Breast epithelium (tissue), 3 donors: ENCODE measurements around the gene ARPC2.

Experiments
- POLR2A ChIP-seq: fragments of 450-650 bp; IDR thresholded peaks from one replicate; pipeline ENCODE4 v1.6.1; 2016; ENCODE audit warnings: antibody characterized with exemption, mild to moderate bottlenecking, moderate library complexity
- TF ChIP-seq, protein P1 (sequence below), 3 donors: fragments of 450-650 bp; IDR thresholded peaks; one replicate each; pipeline ENCODE4 v1.5.1; 2016 to 2017; ENCODE audit warnings: antibody characterized with exemption in 3 of 3, mild to moderate bottlenecking in 3 of 3, moderate library complexity in 3 of 3

DNA sequence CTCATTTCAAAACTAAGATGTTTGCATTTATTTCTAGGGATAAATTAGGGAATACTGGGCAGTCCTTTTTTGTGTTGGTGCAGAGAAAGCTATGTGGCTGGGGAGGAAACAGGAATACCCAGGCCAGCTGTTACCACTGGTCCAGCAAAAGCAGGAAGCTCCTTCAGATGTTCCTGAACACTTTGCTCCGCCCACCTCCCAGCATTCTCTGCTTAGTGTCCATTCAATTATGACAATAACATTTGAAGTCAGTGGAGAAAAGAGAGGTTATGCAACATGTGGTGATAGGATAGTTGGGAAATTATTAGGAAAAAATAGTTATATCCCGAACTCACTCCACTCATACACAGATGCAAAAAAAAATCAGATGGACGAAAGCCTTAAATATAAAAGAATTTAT lies 22.1 kb upstream of the ARPC2 start:
- TF ChIP-seq POLR2A: no peak
- TF ChIP-seq, protein P1, sequence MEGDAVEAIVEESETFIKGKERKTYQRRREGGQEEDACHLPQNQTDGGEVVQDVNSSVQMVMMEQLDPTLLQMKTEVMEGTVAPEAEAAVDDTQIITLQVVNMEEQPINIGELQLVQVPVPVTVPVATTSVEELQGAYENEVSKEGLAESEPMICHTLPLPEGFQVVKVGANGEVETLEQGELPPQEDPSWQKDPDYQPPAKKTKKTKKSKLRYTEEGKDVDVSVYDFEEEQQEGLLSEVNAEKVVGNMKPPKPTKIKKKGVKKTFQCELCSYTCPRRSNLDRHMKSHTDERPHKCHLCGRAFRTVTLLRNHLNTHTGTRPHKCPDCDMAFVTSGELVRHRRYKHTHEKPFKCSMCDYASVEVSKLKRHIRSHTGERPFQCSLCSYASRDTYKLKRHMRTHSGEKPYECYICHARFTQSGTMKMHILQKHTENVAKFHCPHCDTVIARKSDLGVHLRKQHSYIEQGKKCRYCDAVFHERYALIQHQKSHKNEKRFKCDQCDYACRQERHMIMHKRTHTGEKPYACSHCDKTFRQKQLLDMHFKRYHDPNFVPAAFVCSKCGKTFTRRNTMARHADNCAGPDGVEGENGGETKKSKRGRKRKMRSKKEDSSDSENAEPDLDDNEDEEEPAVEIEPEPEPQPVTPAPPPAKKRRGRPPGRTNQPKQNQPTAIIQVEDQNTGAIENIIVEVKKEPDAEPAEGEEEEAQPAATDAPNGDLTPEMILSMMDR (IDR thresholded peaks at IDR 0.05): no peak
